Measurements from ENCODE around the gene ZFPL1.

DNA sequence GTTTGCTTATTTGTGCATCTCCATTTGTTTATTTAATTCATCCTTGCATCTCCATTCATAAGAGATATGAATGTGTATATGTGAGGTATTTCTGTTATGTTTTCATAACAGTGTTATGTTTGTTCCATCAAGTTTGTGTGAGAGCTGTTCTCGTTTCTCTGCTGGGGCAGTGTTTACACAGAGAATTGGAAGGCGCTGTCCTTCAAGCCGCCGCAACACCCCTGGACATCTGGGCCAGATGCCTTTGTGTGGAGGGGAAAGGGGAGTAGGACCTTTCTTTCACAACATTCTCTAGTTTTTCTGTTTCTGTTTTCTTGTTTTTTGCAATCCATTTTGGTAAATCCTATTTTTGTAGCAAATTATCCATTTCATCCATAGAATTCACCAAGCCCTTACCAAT, 20.6 kb downstream of the ZFPL1 start:
- TF ChIP-seq, protein P1, sequence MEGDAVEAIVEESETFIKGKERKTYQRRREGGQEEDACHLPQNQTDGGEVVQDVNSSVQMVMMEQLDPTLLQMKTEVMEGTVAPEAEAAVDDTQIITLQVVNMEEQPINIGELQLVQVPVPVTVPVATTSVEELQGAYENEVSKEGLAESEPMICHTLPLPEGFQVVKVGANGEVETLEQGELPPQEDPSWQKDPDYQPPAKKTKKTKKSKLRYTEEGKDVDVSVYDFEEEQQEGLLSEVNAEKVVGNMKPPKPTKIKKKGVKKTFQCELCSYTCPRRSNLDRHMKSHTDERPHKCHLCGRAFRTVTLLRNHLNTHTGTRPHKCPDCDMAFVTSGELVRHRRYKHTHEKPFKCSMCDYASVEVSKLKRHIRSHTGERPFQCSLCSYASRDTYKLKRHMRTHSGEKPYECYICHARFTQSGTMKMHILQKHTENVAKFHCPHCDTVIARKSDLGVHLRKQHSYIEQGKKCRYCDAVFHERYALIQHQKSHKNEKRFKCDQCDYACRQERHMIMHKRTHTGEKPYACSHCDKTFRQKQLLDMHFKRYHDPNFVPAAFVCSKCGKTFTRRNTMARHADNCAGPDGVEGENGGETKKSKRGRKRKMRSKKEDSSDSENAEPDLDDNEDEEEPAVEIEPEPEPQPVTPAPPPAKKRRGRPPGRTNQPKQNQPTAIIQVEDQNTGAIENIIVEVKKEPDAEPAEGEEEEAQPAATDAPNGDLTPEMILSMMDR (IDR thresholded peaks at IDR 0.05 in 4 of 5, conservative IDR thresholded peaks at IDR 0.05 in 1 of 5), result no peak
- no peak for TF ChIP-seq POLR2A (IDR thresholded peaks at IDR 0.05)
